Measurements from ENCODE around the gene SMG6.

The SMG6 gene

GRCh38 chr17:2049333-2050299, 254.0 kb downstream of the SMG6 start:
- TF ChIP-seq USF1 (IDR thresholded peaks at IDR 0.05) (peak; percentile 22; the same call in 1 of the 2 replicates), MAX (IDR thresholded peaks at IDR 0.05) (peak; percentile 60; the same call in 1 of the 2 replicates), YY1 (IDR thresholded peaks at IDR 0.05; ENCODE audit: low read depth) (0 out of 2 replicates have a peak, but pooled peaks have one; percentile 39), TAF1 (IDR thresholded peaks at IDR 0.05; ENCODE audit: low read depth) (no peak), ZBTB7A (IDR thresholded peaks at IDR 0.05; ENCODE audit: low read depth) (no peak), RAD21 (IDR thresholded peaks at IDR 0.05; ENCODE audit: low read depth) (no peak), EP300 (IDR thresholded peaks at IDR 0.05; ENCODE audit: borderline replicate concordance) (no peak), NFIC (IDR thresholded peaks at IDR 0.05) (no peak), TCF12 (IDR thresholded peaks at IDR 0.05; ENCODE audit: low read depth) (no peak), TEAD4 (IDR thresholded peaks at IDR 0.05) (0 out of 2 replicates have a peak, but pooled peaks have one; percentile 17), CREB1 (IDR thresholded peaks at IDR 0.05; ENCODE audit: low read depth) (no peak), EGR1 (IDR thresholded peaks at IDR 0.05) (peak; percentile 97), CEBPB (IDR thresholded peaks at IDR 0.05) (no peak), REST (IDR thresholded peaks at IDR 0.05; ENCODE audit: low read depth) (peak; percentile 83), FOXM1 (IDR thresholded peaks at IDR 0.05; ENCODE audit: borderline replicate concordance, low read depth) (no peak)

GRCh38 chr17:2048805-2049204, 254.8 kb downstream of the SMG6 start:
- TF ChIP-seq TEAD4 (IDR thresholded peaks at IDR 0.05), result no peak

GRCh38 chr17:2047590-2047989, 256.0 kb downstream of the SMG6 start:
- no peak for TF ChIP-seq TCF12 (IDR thresholded peaks at IDR 0.05; ENCODE audit: low read depth)
- TF ChIP-seq MAX (IDR thresholded peaks at IDR 0.05), result no peak
- no peak for TF ChIP-seq EGR1 (IDR thresholded peaks at IDR 0.05)
- TF ChIP-seq USF1 (IDR thresholded peaks at IDR 0.05), result no peak
- TF ChIP-seq FOXM1 (IDR thresholded peaks at IDR 0.05; ENCODE audit: borderline replicate concordance, low read depth), result no peak
- no peak for TF ChIP-seq CEBPB (IDR thresholded peaks at IDR 0.05)
- TF ChIP-seq TEAD4 (IDR thresholded peaks at IDR 0.05), result no peak
- TF ChIP-seq ZBTB7A (IDR thresholded peaks at IDR 0.05; ENCODE audit: low read depth), result no peak
- TF ChIP-seq EP300 (IDR thresholded peaks at IDR 0.05; ENCODE audit: borderline replicate concordance), result no peak
- no peak for TF ChIP-seq CREB1 (IDR thresholded peaks at IDR 0.05; ENCODE audit: low read depth)
- TF ChIP-seq RAD21 (IDR thresholded peaks at IDR 0.05; ENCODE audit: low read depth), result no peak
- no peak for TF ChIP-seq NFIC (IDR thresholded peaks at IDR 0.05)
- no peak for TF ChIP-seq YY1 (IDR thresholded peaks at IDR 0.05; ENCODE audit: low read depth)
- no peak for TF ChIP-seq TAF1 (IDR thresholded peaks at IDR 0.05; ENCODE audit: low read depth)

- TF ChIP-seq YY1 (IDR thresholded peaks at IDR 0.05; ENCODE audit: low read depth) (no peak), CREB1 (IDR thresholded peaks at IDR 0.05; ENCODE audit: low read depth) (no peak), EGR1 (IDR thresholded peaks at IDR 0.05) (no peak), REST (IDR thresholded peaks at IDR 0.05; ENCODE audit: low read depth) (no peak), CEBPB (IDR thresholded peaks at IDR 0.05) (no peak), EP300 (IDR thresholded peaks at IDR 0.05; ENCODE audit: borderline replicate concordance) (no peak), FOXM1 (IDR thresholded peaks at IDR 0.05; ENCODE audit: borderline replicate concordance, low read depth) (no peak), USF1 (IDR thresholded peaks at IDR 0.05) (no peak), TEAD4 (IDR thresholded peaks at IDR 0.05) (no peak), MAX (IDR thresholded peaks at IDR 0.05) (no peak), NFIC (IDR thresholded peaks at IDR 0.05) (no peak), TAF1 (IDR thresholded peaks at IDR 0.05; ENCODE audit: low read depth) (no peak), ZBTB7A (IDR thresholded peaks at IDR 0.05; ENCODE audit: low read depth) (no peak), RAD21 (IDR thresholded peaks at IDR 0.05; ENCODE audit: low read depth) (no peak), TCF12 (IDR thresholded peaks at IDR 0.05; ENCODE audit: low read depth) (no peak)
Measured at GRCh38 chr17:2044263-2044894, 259.2 kb downstream of the SMG6 start.

Data from Ishikawa (cell line).